K562 (cell line): Measurements from ENCODE around the gene CREG2. TPM values are rescaled to one million over a fixed set of nuclear protein-coding genes. Genes with fewer than 3 reads are reported as not detected.

Experiments used
- ATAC-seq: fragments of 200-7000 bp; cut with Tn5 transposase; 3 replicates; pipeline ENCODE4 v1.9.1; 2020; ENCODE audit warnings: moderate library complexity
- BruUV-seq: library from RNA; stranded (reverse); fragments of 400-500 nt; replicated peaks from 2 replicates; lab custom pipeline; 2021; lab: Mats Ljungman, UMichigan
- CTCF ChIA-PET: fragments of 300-600 bp; formaldehyde crosslinking; extraction: SDS; loops from one replicate; lab custom pipeline; 2021; ENCODE audit warnings: low intra/inter-chr PET ratio; lab: Yijun Ruan, JAX
- POLR2A ChIA-PET: fragments of 300-600, 350-650 bp; sonication (Branson Sonifier 250); formaldehyde crosslinking; extraction: SDS; loops from one replicate; lab custom pipeline; 2021; ENCODE audit warnings: antibody characterized with exemption, inconsistent platforms; lab: Yijun Ruan, JAX
- DNase-seq, 4 experiments: peaks; one replicate each; pipeline versions ENCODE4 v3.0.0 to v3.0.0-alpha.2; 2011 to 2018; ENCODE audit warnings: low spot score in 3 of 4, mixed read lengths in 3 of 4; ENCODE audit errors: extremely low read depth in 1 of 4
- FAIRE-seq: peaks from 2 replicates; lab custom pipeline; 2011; peaks lifted over from hg19 to GRCh38; lab: Jason Lieb, UNC
- H2AFZ ChIP-seq: 2 replicates; pipeline ENCODE4 v1.6.0; 2011; ENCODE audit warnings: low read depth, low read length, control low read depth, inconsistent platforms
- H3K27ac ChIP-seq: fragments of 200-600 bp; 3 replicates; pipeline ENCODE4 v1.8.0; 2011; ENCODE audit warnings: low read depth, mild to moderate bottlenecking, control low read depth, inconsistent platforms, low read length, moderate library complexity, mixed read lengths; ENCODE audit errors: extremely low read depth
- H3K27me3 ChIP-seq, 2 experiments: fragments of 300-600 bp in 1 of 2; 2 replicates in 1 of 2; 3 replicates in 1 of 2; pipeline versions ENCODE4 v1.6.0 to v1.8.0; 2011; ENCODE audit warnings: inconsistent platforms in 2 of 2, low read length in 2 of 2, mild to moderate bottlenecking in 1 of 2, mixed read lengths in 1 of 2, moderate library complexity in 1 of 2; ENCODE audit not compliant: control insufficient read depth in 2 of 2, insufficient read depth in 2 of 2
- H3K36me3 ChIP-seq: fragments of 300-600 bp; 3 replicates; pipeline ENCODE4 v1.8.0; 2011; ENCODE audit warnings: mild to moderate bottlenecking, low read length, inconsistent platforms; ENCODE audit not compliant: control insufficient read depth, insufficient read depth
- H3K4me1 ChIP-seq, 2 experiments: fragments of 200-600 bp in 1 of 2; replicated peaks in 1 of 2; 2 replicates in 1 of 2; 3 replicates in 1 of 2; pipeline versions ENCODE4 v1.5.1 to v1.8.0; 2011; ENCODE audit warnings: inconsistent platforms in 2 of 2, low read length in 2 of 2, mild to moderate bottlenecking in 1 of 2, mixed read lengths in 1 of 2, moderate library complexity in 1 of 2; ENCODE audit not compliant: control insufficient read depth in 2 of 2, insufficient read depth in 2 of 2
- H3K4me2 ChIP-seq: 2 replicates; pipeline ENCODE4 v1.6.1; 2011; ENCODE audit warnings: low read length, control low read depth, inconsistent platforms, mixed read lengths; ENCODE audit not compliant: insufficient read depth
- H3K4me3 ChIP-seq: fragments of 200-600 bp; sonication (generic), shearing (Covaris generic); 2 replicates; pipeline ENCODE4 v1.5.1; 2016; ENCODE audit warnings: control low read depth, inconsistent platforms
- H3K79me2 ChIP-seq: fragments of 200-600 bp; 3 replicates; pipeline ENCODE4 v1.8.0; 2011; ENCODE audit warnings: low read length, inconsistent platforms; ENCODE audit not compliant: control insufficient read depth, insufficient read depth
- H3K9ac ChIP-seq, 2 experiments: 2 replicates each; pipeline versions ENCODE4 v1.6.0 to v1.6.1; 2011; ENCODE audit warnings: low read depth in 2 of 2, low read length in 2 of 2, control low read depth in 1 of 2, inconsistent platforms in 1 of 2, mild to moderate bottlenecking in 1 of 2, mixed read lengths in 1 of 2; ENCODE audit not compliant: insufficient read depth in 1 of 2
- H3K9me1 ChIP-seq: one replicate; pipeline ENCODE4 v1.6.0; 2011; ENCODE audit warnings: inconsistent platforms, mild to moderate bottlenecking, low read length, moderate library complexity; ENCODE audit not compliant: control insufficient read depth, insufficient read depth
- H3K9me3 ChIP-seq: replicated peaks from 2 replicates; pipeline ENCODE4 v1.5.1; 2011; ENCODE audit warnings: low read depth, low read length, inconsistent platforms; ENCODE audit not compliant: control insufficient read depth, insufficient read depth
- H4K20me1 ChIP-seq: replicated peaks from 2 replicates; pipeline ENCODE4 v1.6.1; 2011; ENCODE audit warnings: low read length, inconsistent platforms, mixed read lengths; ENCODE audit not compliant: control insufficient read depth, insufficient read depth
- ARHGAP35 ChIP-seq: fragments of 450-650 bp; IDR thresholded peaks from 2 replicates; pipeline ENCODE4 v1.6.1; 2018; ENCODE audit not compliant: partially characterized antibody
- BACH1 ChIP-seq: fragments of 200-800 bp; sonication (Bioruptor generic); IDR thresholded peaks from 2 replicates; pipeline ENCODE4 v1.6.1; 2016; ENCODE audit warnings: missing genetic modification characterization, missing compliant biosample characterization
- HNRNPL ChIP-seq: fragments of 200-400 bp; formaldehyde crosslinking; IDR thresholded peaks from 2 replicates; pipeline ENCODE4 v1.6.1; 2017; ENCODE audit warnings: low read depth, mild to moderate bottlenecking, low read length
- LARP7 ChIP-seq: fragments of 450-650 bp; IDR thresholded peaks from 2 replicates; pipeline ENCODE4 v1.6.1; 2016
- MTA1 ChIP-seq: fragments of 450-650 bp; IDR thresholded peaks from 2 replicates; pipeline ENCODE4 v1.6.1; 2017; ENCODE audit warnings: borderline replicate concordance
- NONO ChIP-seq, 2 experiments: fragments of 200-400 bp in 1 of 2; fragments of 450-650 bp in 1 of 2; formaldehyde crosslinking in 1 of 2; IDR thresholded peaks; 2 replicates each; pipeline ENCODE4 v1.6.1; 2017; ENCODE audit warnings: low read depth in 2 of 2, mild to moderate bottlenecking in 2 of 2, moderate library complexity in 2 of 2, low read length in 1 of 2
- PTTG1 ChIP-seq: fragments of 450-650 bp; IDR thresholded peaks from 2 replicates; pipeline ENCODE4 v1.6.1; 2016; ENCODE audit warnings: low read depth, mild to moderate bottlenecking, missing genetic modification characterization, missing compliant biosample characterization
- SIRT6 ChIP-seq: IDR thresholded peaks from one replicate; pipeline ENCODE4 v1.6.1; 2012; ENCODE audit warnings: low read depth, mild to moderate bottlenecking, control low read depth, inconsistent platforms, low read length, moderate library complexity
- TCF7L2 ChIP-seq: fragments of 150-350 bp; IDR thresholded peaks from 2 replicates; pipeline ENCODE4 v1.6.1; 2016; ENCODE audit warnings: low read depth, mild to moderate bottlenecking, low read length, moderate library complexity
- ZNF174 ChIP-seq: fragments of 250-450 bp; sonication (Bioruptor Pico); IDR thresholded peaks from 2 replicates; pipeline ENCODE4 v1.4.0; 2020; ENCODE audit warnings: mild to moderate bottlenecking
- WGBS: fragments of 100-300 bp; shearing (Covaris generic); methylation state at CpG from one replicate; pipeline ENCODE4 v1.1.6; 2016; ENCODE audit warnings: low coverage, mixed read lengths; ENCODE audit not compliant: insufficient coverage; ENCODE audit errors: missing lambda C conversion rate; 5-methylcytosine and 5-hydroxymethylcytosine counted together
- in situ Hi-C: fragments of 300-500 bp; cut with MboI; formaldehyde crosslinking; loops from 4 replicates; pipeline ENCODE4 v1.15.0; 2018; ENCODE audit warnings: inconsistent platforms, mixed read lengths
- intact Hi-C: fragments of 100-400 bp; cut with micrococcal nuclease; formaldehyde crosslinking; loops from 2 replicates; pipeline ENCODE4 v1.14.2; 2022
- polyA plus RNA-seq, 8 experiments: library from polyadenylated mRNA; depleted of rRNA in 4 of 8; stranded (reverse) in 5 of 8; unstranded in 3 of 8; fragments of >200 nt; fragmentation: Nextera tagmentation in 2 of 8; fragmentation: Illumina TruSeq in 1 of 8; extraction: Ambion mirVana in 2 of 8; extraction: Trizol in 1 of 8; gene quantifications; 2 replicates each; pipeline versions ENCODE4 v1.2.1 to v1.2.3, GENCODE V29; 2011 to 2014; ENCODE audit warnings: inconsistent platforms in 1 of 8, missing spikeins in 1 of 8
- total RNA-seq, 7 experiments: library from RNA; depleted of rRNA in 6 of 7; stranded (reverse); fragments of >200 nt in 6 of 7; fragmentation: Illumina TruSeq in 2 of 7; extraction: Trizol in 2 of 7; gene quantifications; 2 replicates each; pipeline versions ENCODE4 v1.2.1 to v1.2.3, GENCODE V29; 2011 to 2021; ENCODE audit warnings: low replicate concordance in 1 of 7
- TF ChIP-seq, protein P1 (sequence below): fragments of 200-800 bp; sonication (Bioruptor generic); IDR thresholded peaks from 2 replicates; pipeline ENCODE4 v1.6.1; 2017; ENCODE audit warnings: missing genetic modification characterization, missing compliant biosample characterization
- TF ChIP-seq, protein P2 (sequence below): fragments of 250-450 bp; sonication (Bioruptor Pico); IDR thresholded peaks from 2 replicates; pipeline ENCODE4 v1.4.0; 2020; ENCODE audit warnings: mild to moderate bottlenecking
- TF ChIP-seq, protein P3 (sequence below): fragments of 450-650 bp; IDR thresholded peaks from 2 replicates; pipeline ENCODE4 v1.6.1; 2016; ENCODE audit warnings: low read depth, mild to moderate bottlenecking, moderate library complexity

CREG2 gene
- total and polyA plus RNA-seq, 9 of the 15 experiments (the other 6 are each of a cell fraction or from before 2014, with no cell fraction given): not detected

- H3K4me1 ChIP-seq: no peaks in the 10 kb centered on the region; a peak in 1 of 5 replicates
- H3K9me1 ChIP-seq: no peaks in the 10 kb centered on the region
- H3K27ac ChIP-seq: no peak overlapping the region
- peaks cover 10% of the 10 kb centered on the region; the same call in 1 of the 2 replicates for H4K20me1 ChIP-seq
- WGBS: 98% methylated on average over 5 of the region's 5 CpGs
- no peaks in the 10 kb centered on the region for H3K27me3 ChIP-seq
- H3K79me2 ChIP-seq: peaks cover 73% of the 10 kb centered on the region
- BruUV-seq: no TSS peak
- H3K4me2 ChIP-seq: no peak overlapping the region
- in situ Hi-C loops (no loop called here), intact Hi-C loops (no loop called here)
- H2AFZ ChIP-seq: no peak overlapping the region
- no peak for FAIRE-seq
- H3K4me3 ChIP-seq: no peak overlapping the region
- H3K36me3 ChIP-seq: peaks cover 50% of the 10 kb centered on the region
- H3K9me3 ChIP-seq: no peaks in the 10 kb centered on the region
- no peak for ATAC-seq
- ChIA-PET CTCF (no interaction called here), POLR2A (interaction anchor here (0.7 to 1.0 kb wide), 3 partner anchors 9 to 129 kb away, joined by 3 read pairs; no protein-coding TSS in a partner anchor)
- DNase-seq: no peak
- no peak overlapping the region for H3K9ac ChIP-seq
- TF ChIP-seq MTA1 (no peak), TCF7L2 (no peak), ZNF174 (CRISPR knock-in tag) (no peak), SIRT6 (no peak), HNRNPL (no peak), PTTG1 (tag) (no peak), ARHGAP35 (no peak), NONO (IDR thresholded peaks at IDR 0.05; ENCODE audit: low read depth in 2 of 2, low read length in 1 of 2) (no peak), BACH1 (tag) (no peak), LARP7 (no peak)
- TF ChIP-seq, protein P1, sequence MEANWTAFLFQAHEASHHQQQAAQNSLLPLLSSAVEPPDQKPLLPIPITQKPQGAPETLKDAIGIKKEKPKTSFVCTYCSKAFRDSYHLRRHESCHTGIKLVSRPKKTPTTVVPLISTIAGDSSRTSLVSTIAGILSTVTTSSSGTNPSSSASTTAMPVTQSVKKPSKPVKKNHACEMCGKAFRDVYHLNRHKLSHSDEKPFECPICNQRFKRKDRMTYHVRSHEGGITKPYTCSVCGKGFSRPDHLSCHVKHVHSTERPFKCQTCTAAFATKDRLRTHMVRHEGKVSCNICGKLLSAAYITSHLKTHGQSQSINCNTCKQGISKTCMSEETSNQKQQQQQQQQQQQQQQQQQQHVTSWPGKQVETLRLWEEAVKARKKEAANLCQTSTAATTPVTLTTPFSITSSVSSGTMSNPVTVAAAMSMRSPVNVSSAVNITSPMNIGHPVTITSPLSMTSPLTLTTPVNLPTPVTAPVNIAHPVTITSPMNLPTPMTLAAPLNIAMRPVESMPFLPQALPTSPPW: no peak
- TF ChIP-seq, protein P2, sequence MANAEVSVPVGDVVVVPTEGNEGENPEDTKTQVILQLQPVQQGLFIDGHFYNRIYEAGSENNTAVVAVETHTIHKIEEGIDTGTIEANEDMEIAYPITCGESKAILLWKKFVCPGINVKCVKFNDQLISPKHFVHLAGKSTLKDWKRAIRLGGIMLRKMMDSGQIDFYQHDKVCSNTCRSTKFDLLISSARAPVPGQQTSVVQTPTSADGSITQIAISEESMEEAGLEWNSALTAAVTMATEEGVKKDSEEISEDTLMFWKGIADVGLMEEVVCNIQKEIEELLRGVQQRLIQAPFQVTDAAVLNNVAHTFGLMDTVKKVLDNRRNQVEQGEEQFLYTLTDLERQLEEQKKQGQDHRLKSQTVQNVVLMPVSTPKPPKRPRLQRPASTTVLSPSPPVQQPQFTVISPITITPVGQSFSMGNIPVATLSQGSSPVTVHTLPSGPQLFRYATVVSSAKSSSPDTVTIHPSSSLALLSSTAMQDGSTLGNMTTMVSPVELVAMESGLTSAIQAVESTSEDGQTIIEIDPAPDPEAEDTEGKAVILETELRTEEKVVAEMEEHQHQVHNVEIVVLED (CRISPR knock-in tag): no peak
- TF ChIP-seq, protein P3, sequence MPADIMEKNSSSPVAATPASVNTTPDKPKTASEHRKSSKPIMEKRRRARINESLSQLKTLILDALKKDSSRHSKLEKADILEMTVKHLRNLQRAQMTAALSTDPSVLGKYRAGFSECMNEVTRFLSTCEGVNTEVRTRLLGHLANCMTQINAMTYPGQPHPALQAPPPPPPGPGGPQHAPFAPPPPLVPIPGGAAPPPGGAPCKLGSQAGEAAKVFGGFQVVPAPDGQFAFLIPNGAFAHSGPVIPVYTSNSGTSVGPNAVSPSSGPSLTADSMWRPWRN: no peak
Observed at GRCh38 chr2:101296371-101296770, 90.9 kb downstream of the CREG2 start.
